WTC11 (cell line): ENCODE measurements around the gene IMMP1L. TPM values are rescaled to one million over a fixed set of nuclear protein-coding genes. Genes with fewer than 3 reads are reported as not detected.

Experiments used
- ATAC-seq: fragments of 200-7000 bp; cut with Tn5 transposase; 2 replicates; pipeline ENCODE4 v1.10.0; 2021; ENCODE audit warnings: mild to moderate bottlenecking, moderate library complexity
- CTCF ChIA-PET: fragments of 300-600 bp; sonication (Branson Sonifier 250); formaldehyde crosslinking; loops from one replicate; lab custom pipeline; 2021; ENCODE audit warnings: antibody characterized with exemption; lab: Charles Lee
- POLR2A ChIA-PET: fragments of 350-600 bp; sonication (Branson Sonifier 250); formaldehyde crosslinking; loops from one replicate; lab custom pipeline; 2021; ENCODE audit warnings: antibody characterized with exemption; lab: Charles Lee
- DNase-seq: peaks from one replicate; pipeline ENCODE4 v3.0.0; 2021; ENCODE audit warnings: low spot score
- H3K27ac Mint-ChIP-seq: 2 replicates; pipeline ENCODE4 v1.8.0; 2021; ENCODE audit warnings: mixed read lengths
- H3K27me3 Mint-ChIP-seq: 2 replicates; pipeline ENCODE4 v1.8.0; 2021; ENCODE audit warnings: low read depth, mild to moderate bottlenecking, moderate library complexity, mixed read lengths
- H3K36me3 Mint-ChIP-seq: 2 replicates; pipeline ENCODE4 v1.8.0; 2021; ENCODE audit warnings: mixed read lengths
- H3K4me1 Mint-ChIP-seq: 2 replicates; pipeline ENCODE4 v1.8.0; 2022; ENCODE audit warnings: mixed read lengths
- H3K4me3 Mint-ChIP-seq: 2 replicates; pipeline ENCODE4 v1.8.0; 2021; ENCODE audit warnings: mild to moderate bottlenecking, moderate library complexity, mixed read lengths
- H3K9me3 Mint-ChIP-seq: 2 replicates; pipeline ENCODE4 v1.8.0; 2021; ENCODE audit warnings: mixed read lengths
- ATF1 ChIP-seq: sonication (generic); formaldehyde crosslinking; IDR thresholded peaks from 2 replicates; pipeline ENCODE4 v1.8.1; 2023; ENCODE audit warnings: mild to moderate bottlenecking, moderate library complexity, missing genetic modification reagents
- ELF4 ChIP-seq: sonication (generic); formaldehyde crosslinking; IDR thresholded peaks from 2 replicates; pipeline ENCODE4 v1.8.1; 2022; ENCODE audit warnings: low read depth, mild to moderate bottlenecking, moderate library complexity, missing genetic modification reagents
- GTF2I ChIP-seq: fragments of 250-450 bp; sonication (Bioruptor Pico); conservative IDR thresholded peaks from 2 replicates; pipeline ENCODE4 v1.4.0; 2021; ENCODE audit warnings: mild to moderate bottlenecking
- IRF2 ChIP-seq: sonication (generic); formaldehyde crosslinking; IDR thresholded peaks from 2 replicates; pipeline ENCODE4 v1.8.0; 2022; ENCODE audit warnings: low read depth, missing genetic modification reagents, borderline replicate concordance
- KAT7 ChIP-seq: sonication (generic); formaldehyde crosslinking; IDR thresholded peaks from 2 replicates; pipeline ENCODE4 v1.8.1; 2023; ENCODE audit warnings: missing genetic modification reagents, mild to moderate bottlenecking, borderline replicate concordance
- MYBL2 ChIP-seq: sonication (generic); formaldehyde crosslinking; IDR thresholded peaks from 2 replicates; pipeline ENCODE4 v1.8.1; 2023; ENCODE audit warnings: mild to moderate bottlenecking, moderate library complexity, missing genetic modification reagents
- NFE2L1 ChIP-seq: sonication (generic); formaldehyde crosslinking; IDR thresholded peaks from 2 replicates; pipeline ENCODE4 v1.8.1; 2023; ENCODE audit warnings: missing genetic modification reagents
- NR2C2 ChIP-seq: sonication (generic); formaldehyde crosslinking; IDR thresholded peaks from 2 replicates; pipeline ENCODE4 v1.8.0; 2022; ENCODE audit warnings: mild to moderate bottlenecking, missing genetic modification reagents
- NR3C1 ChIP-seq: sonication (generic); formaldehyde crosslinking; conservative IDR thresholded peaks from 2 replicates; pipeline ENCODE4 v1.8.1; 2023; ENCODE audit warnings: low read depth, mild to moderate bottlenecking, missing genetic modification reagents
- PRRX2 ChIP-seq: fragments of 250-450 bp; sonication (Bioruptor Pico); IDR thresholded peaks from 2 replicates; pipeline ENCODE4 v1.8.0; 2021; ENCODE audit warnings: mild to moderate bottlenecking
- RELA ChIP-seq: sonication (generic); formaldehyde crosslinking; IDR thresholded peaks from 2 replicates; pipeline ENCODE4 v1.8.1; 2022; ENCODE audit warnings: missing genetic modification reagents, mild to moderate bottlenecking, borderline replicate concordance
- SP1 ChIP-seq: sonication (generic); formaldehyde crosslinking; conservative IDR thresholded peaks from 2 replicates; pipeline ENCODE4 v1.8.1; 2022; ENCODE audit warnings: missing genetic modification reagents
- TCF7 ChIP-seq: sonication (generic); formaldehyde crosslinking; IDR thresholded peaks from 2 replicates; pipeline ENCODE4 v1.8.0; 2022; ENCODE audit warnings: mild to moderate bottlenecking, low read depth, missing genetic modification reagents, moderate library complexity
- TEAD1 ChIP-seq: sonication (generic); formaldehyde crosslinking; IDR thresholded peaks from 2 replicates; pipeline ENCODE4 v1.8.0; 2022; ENCODE audit warnings: mild to moderate bottlenecking, missing genetic modification reagents
- ZNF121 ChIP-seq: sonication (generic); formaldehyde crosslinking; IDR thresholded peaks from 2 replicates; pipeline ENCODE4 v1.8.0; 2023; ENCODE audit warnings: missing genetic modification reagents
- ZNF138 ChIP-seq: sonication (generic); formaldehyde crosslinking; conservative IDR thresholded peaks from 2 replicates; pipeline ENCODE4 v1.8.1; 2022; ENCODE audit warnings: mild to moderate bottlenecking, moderate library complexity, missing genetic modification reagents
- total RNA-seq: library from RNA; stranded (reverse); gene quantifications from 3 replicates; pipeline ENCODE4 v1.2.3, GENCODE V29; 2021
- TF ChIP-seq, protein P1 (sequence below): sonication (generic); formaldehyde crosslinking; IDR thresholded peaks from 2 replicates; pipeline ENCODE4 v1.8.0; 2022; ENCODE audit warnings: mild to moderate bottlenecking, missing genetic modification reagents
- TF ChIP-seq, protein P2 (sequence below): fragments of 250-450 bp; sonication (Bioruptor Pico); IDR thresholded peaks from 2 replicates; pipeline ENCODE4 v1.8.0; 2021; ENCODE audit warnings: mild to moderate bottlenecking
- TF ChIP-seq, protein P3 (sequence below): sonication (generic); formaldehyde crosslinking; IDR thresholded peaks from 2 replicates; pipeline ENCODE4 v1.8.1; 2023; ENCODE audit warnings: mild to moderate bottlenecking, missing genetic modification reagents
- TF ChIP-seq, protein P4 (sequence below): sonication (generic); formaldehyde crosslinking; IDR thresholded peaks from 2 replicates; pipeline ENCODE4 v1.8.1; 2023; ENCODE audit warnings: mild to moderate bottlenecking, missing genetic modification reagents
- TF ChIP-seq, protein P5 (sequence below): fragments of 250-450 bp; sonication (Bioruptor Pico); IDR thresholded peaks from 2 replicates; pipeline ENCODE4 v1.9.0; 2021; ENCODE audit warnings: moderate library complexity, mild to moderate bottlenecking, inconsistent platforms, borderline replicate concordance
- TF ChIP-seq, protein P6 (sequence below): fragments of 200-600 bp; IDR thresholded peaks from 2 replicates; pipeline ENCODE4 v1.8.0; 2022; ENCODE audit warnings: antibody characterized with exemption
- TF ChIP-seq, protein P7 (sequence below): fragments of 250-450 bp; sonication (Bioruptor Pico); IDR thresholded peaks from 2 replicates; pipeline ENCODE4 v1.9.0; 2021; ENCODE audit warnings: mild to moderate bottlenecking

IMMP1L gene
- total RNA-seq, 1 experiment from 2014 or later: 29.6 TPM

DNA sequence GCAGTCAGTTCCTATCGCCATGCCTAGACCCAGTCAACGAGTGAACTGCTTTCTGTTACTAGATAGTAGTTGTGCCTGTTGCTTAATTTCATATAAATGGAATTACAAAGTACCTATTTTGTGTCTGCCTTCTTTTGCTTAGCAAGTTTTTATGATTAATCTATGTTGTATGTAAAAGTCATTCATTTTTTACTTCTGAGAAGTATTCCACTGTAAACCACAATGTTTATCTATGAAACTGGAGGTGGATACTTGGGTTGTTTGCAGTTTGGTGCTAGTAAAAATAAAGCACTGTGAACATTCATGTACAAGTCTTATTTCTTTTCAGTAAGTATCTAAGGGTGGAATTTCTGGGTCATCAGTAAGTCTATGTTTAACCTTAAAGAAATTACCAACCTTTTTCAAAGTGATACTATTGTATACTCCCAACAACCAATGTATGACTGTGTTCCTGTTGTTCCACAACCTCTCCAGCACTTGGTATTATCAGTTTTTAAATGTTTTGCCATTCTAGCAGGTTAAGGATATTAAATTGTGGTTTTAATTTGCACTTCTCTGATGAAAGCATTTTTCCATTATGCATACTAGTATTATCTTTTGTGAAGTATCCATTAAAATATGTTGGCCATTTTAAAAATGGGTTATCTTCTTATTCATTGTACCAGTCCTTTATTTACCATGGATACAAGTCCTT, 71.5 kb downstream of the IMMP1L start:
- ChIA-PET CTCF (no interaction called here), POLR2A (no interaction called here)
- Mint-ChIP-seq H3K4me3 (no peak overlapping the region), H3K27ac (no peak overlapping the region), H3K9me3 (no peaks in the 10 kb centered on the region), H3K27me3 (no peaks in the 10 kb centered on the region), H3K4me1 (peaks cover 15% of the 10 kb centered on the region), H3K36me3 (no peaks in the 10 kb centered on the region)
- ATAC-seq: no peak
- no peak for TF ChIP-seq NFE2L1 (CRISPR knock-in tag)
- TF ChIP-seq GTF2I (CRISPR knock-in tag): no peak
- TF ChIP-seq TCF7: no peak
- no peak for TF ChIP-seq MYBL2
- TF ChIP-seq, protein P1, sequence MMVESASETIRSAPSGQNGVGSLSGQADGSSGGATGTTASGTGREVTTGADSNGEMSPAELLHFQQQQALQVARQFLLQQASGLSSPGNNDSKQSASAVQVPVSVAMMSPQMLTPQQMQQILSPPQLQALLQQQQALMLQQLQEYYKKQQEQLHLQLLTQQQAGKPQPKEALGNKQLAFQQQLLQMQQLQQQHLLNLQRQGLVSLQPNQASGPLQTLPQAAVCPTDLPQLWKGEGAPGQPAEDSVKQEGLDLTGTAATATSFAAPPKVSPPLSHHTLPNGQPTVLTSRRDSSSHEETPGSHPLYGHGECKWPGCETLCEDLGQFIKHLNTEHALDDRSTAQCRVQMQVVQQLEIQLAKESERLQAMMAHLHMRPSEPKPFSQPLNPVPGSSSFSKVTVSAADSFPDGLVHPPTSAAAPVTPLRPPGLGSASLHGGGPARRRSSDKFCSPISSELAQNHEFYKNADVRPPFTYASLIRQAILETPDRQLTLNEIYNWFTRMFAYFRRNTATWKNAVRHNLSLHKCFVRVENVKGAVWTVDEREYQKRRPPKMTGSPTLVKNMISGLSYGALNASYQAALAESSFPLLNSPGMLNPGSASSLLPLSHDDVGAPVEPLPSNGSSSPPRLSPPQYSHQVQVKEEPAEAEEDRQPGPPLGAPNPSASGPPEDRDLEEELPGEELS (CRISPR knock-in tag): no peak
- TF ChIP-seq ATF1 (CRISPR knock-in tag): no peak
- no peak for DNase-seq

DNA sequence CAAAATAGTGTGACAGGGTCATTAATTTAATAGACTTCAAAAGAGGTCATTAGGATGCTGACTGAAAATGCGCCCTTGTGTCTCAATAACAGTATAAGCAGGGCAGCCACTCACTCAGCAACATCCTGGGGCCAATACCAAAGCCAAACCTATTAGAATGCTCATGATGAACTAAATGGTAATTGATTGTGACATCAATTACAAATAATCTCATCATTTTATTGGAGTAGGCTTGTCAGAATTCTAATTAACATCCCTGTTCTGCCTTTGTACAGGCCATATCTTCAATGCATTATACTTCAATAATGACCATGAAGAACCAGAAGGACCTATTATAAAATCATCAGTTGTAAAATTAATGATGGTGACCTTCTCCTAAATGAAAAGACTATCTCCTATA, 75.6 kb downstream of the IMMP1L start:
- no peak for ATAC-seq
- Mint-ChIP-seq H3K9me3 (no peaks in the 10 kb centered on the region), H3K36me3 (peaks cover 5% of the 10 kb centered on the region; the same call in 1 of the 2 replicates)
- ChIA-PET CTCF (no interaction called here), POLR2A (no interaction called here)
- TF ChIP-seq, protein P2, sequence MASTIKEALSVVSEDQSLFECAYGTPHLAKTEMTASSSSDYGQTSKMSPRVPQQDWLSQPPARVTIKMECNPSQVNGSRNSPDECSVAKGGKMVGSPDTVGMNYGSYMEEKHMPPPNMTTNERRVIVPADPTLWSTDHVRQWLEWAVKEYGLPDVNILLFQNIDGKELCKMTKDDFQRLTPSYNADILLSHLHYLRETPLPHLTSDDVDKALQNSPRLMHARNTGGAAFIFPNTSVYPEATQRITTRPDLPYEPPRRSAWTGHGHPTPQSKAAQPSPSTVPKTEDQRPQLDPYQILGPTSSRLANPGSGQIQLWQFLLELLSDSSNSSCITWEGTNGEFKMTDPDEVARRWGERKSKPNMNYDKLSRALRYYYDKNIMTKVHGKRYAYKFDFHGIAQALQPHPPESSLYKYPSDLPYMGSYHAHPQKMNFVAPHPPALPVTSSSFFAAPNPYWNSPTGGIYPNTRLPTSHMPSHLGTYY (CRISPR knock-in tag): no peak
- TF ChIP-seq, all 79 proteins: peak for 0
- no peak overlapping the region for H3K27ac Mint-ChIP-seq
- DNase-seq: no peak
- no peaks in the 10 kb centered on the region for H3K4me1 Mint-ChIP-seq
- H3K27me3 Mint-ChIP-seq: no peaks in the 10 kb centered on the region
- no peak overlapping the region for H3K4me3 Mint-ChIP-seq

DNA sequence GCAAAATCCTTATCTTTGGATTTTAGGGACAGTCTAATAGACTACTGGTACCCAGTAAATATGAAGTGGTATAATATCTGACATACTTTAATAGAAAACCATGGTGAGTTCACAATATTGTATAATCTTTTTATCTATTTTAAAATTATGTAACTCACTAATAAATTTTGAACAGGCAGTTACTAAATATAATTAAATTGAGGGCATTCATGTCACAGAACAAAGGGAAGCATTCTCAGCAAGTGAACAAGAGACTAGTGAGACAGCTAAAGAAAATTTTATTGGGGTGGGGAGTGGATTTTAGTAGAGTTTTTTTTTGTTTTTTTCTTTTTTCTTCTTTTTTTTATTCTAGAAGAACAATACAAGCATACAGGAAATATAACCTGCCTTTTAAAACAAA, 84.8 kb downstream of the IMMP1L start:
- CTCF ChIA-PET: no interaction called here
- TF ChIP-seq NFE2L1 (CRISPR knock-in tag) (no peak), IRF2 (CRISPR knock-in tag) (no peak), ELF4 (CRISPR knock-in tag) (no peak), ZNF138 (no peak), RELA (no peak), NR2C2 (CRISPR knock-in tag) (no peak), PRRX2 (CRISPR knock-in tag) (no peak), SP1 (CRISPR knock-in tag) (no peak), NR3C1 (CRISPR knock-in tag) (no peak), ZNF121 (CRISPR knock-in tag) (no peak), KAT7 (CRISPR knock-in tag) (no peak), TEAD1 (no peak)
- TF ChIP-seq, protein P3, sequence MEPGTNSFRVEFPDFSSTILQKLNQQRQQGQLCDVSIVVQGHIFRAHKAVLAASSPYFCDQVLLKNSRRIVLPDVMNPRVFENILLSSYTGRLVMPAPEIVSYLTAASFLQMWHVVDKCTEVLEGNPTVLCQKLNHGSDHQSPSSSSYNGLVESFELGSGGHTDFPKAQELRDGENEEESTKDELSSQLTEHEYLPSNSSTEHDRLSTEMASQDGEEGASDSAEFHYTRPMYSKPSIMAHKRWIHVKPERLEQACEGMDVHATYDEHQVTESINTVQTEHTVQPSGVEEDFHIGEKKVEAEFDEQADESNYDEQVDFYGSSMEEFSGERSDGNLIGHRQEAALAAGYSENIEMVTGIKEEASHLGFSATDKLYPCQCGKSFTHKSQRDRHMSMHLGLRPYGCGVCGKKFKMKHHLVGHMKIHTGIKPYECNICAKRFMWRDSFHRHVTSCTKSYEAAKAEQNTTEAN: no peak
- TF ChIP-seq, protein P4, sequence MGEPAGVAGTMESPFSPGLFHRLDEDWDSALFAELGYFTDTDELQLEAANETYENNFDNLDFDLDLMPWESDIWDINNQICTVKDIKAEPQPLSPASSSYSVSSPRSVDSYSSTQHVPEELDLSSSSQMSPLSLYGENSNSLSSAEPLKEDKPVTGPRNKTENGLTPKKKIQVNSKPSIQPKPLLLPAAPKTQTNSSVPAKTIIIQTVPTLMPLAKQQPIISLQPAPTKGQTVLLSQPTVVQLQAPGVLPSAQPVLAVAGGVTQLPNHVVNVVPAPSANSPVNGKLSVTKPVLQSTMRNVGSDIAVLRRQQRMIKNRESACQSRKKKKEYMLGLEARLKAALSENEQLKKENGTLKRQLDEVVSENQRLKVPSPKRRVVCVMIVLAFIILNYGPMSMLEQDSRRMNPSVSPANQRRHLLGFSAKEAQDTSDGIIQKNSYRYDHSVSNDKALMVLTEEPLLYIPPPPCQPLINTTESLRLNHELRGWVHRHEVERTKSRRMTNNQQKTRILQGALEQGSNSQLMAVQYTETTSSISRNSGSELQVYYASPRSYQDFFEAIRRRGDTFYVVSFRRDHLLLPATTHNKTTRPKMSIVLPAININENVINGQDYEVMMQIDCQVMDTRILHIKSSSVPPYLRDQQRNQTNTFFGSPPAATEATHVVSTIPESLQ (CRISPR knock-in tag): no peak
- TF ChIP-seq, protein P5, sequence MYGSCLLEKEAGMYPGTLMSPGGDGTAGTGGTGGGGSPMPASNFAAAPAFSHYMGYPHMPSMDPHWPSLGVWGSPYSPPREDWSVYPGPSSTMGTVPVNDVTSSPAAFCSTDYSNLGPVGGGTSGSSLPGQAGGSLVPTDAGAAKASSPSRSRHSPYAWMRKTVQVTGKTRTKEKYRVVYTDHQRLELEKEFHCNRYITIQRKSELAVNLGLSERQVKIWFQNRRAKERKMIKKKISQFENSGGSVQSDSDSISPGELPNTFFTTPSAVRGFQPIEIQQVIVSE (CRISPR knock-in tag): no peak
- TF ChIP-seq, protein P6, sequence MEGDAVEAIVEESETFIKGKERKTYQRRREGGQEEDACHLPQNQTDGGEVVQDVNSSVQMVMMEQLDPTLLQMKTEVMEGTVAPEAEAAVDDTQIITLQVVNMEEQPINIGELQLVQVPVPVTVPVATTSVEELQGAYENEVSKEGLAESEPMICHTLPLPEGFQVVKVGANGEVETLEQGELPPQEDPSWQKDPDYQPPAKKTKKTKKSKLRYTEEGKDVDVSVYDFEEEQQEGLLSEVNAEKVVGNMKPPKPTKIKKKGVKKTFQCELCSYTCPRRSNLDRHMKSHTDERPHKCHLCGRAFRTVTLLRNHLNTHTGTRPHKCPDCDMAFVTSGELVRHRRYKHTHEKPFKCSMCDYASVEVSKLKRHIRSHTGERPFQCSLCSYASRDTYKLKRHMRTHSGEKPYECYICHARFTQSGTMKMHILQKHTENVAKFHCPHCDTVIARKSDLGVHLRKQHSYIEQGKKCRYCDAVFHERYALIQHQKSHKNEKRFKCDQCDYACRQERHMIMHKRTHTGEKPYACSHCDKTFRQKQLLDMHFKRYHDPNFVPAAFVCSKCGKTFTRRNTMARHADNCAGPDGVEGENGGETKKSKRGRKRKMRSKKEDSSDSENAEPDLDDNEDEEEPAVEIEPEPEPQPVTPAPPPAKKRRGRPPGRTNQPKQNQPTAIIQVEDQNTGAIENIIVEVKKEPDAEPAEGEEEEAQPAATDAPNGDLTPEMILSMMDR: no peak
- TF ChIP-seq, protein P7, sequence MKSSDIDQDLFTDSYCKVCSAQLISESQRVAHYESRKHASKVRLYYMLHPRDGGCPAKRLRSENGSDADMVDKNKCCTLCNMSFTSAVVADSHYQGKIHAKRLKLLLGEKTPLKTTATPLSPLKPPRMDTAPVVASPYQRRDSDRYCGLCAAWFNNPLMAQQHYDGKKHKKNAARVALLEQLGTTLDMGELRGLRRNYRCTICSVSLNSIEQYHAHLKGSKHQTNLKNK (CRISPR knock-in tag): no peak
- DNase-seq: no peak

More for the DNA sequence above, 84.8 kb downstream of the IMMP1L start:
- peaks cover 41% of the 10 kb centered on the region for H3K4me1 Mint-ChIP-seq
- H3K36me3 Mint-ChIP-seq: no peaks in the 10 kb centered on the region
- H3K27ac Mint-ChIP-seq: no peak overlapping the region
- no peak for ATAC-seq
- no peak overlapping the region for H3K4me3 Mint-ChIP-seq
- no peaks in the 10 kb centered on the region for H3K9me3 Mint-ChIP-seq
- POLR2A ChIA-PET: no interaction called here
- H3K27me3 Mint-ChIP-seq: no peaks in the 10 kb centered on the region
